ENCODE measurements around the gene SPG11.
"Not testable (repeated sequence)": the region's sequence is repeated elsewhere in the genome, so short reads cannot be mapped to it uniquely, and the experiment has no call there.

The SPG11 gene

DNA sequence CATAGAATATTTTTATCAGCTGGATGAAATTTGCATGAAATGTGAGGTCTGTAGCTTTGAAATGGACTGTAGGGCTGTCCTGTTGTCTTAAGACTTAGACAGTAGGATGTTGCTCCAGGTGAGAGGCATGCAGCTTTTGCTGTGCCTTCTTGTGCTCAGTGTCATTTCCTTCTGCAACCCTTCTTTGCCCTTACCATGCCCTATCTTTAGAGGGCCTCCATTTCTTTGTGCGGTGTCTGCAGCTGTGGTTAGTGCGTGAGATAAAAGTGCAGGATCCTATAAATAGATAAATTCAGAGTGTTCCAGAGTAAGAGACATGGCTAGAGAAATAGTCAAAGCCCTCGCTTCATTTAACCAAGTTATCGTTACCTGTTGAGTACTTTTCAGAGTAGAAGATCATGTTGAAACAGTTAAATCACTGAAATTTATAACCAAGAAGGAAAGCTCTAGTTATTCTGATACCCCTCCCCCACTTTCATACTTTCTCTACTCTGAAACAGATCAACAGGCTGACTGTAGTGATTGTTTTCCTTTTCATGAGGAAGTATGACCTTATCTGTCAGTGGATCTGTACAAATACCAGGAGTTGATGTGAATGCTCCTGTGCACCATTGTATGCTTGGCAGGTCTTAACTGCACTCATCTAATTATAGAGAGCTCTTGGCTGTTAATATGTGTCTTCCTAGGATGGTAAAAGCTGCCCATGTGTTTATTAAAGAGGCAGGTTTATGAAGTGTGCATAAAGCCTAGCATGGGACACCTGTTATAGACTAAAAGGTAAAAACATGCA lies 108.3 kb downstream of the SPG11 start:
- no peak for FAIRE-seq

DNA sequence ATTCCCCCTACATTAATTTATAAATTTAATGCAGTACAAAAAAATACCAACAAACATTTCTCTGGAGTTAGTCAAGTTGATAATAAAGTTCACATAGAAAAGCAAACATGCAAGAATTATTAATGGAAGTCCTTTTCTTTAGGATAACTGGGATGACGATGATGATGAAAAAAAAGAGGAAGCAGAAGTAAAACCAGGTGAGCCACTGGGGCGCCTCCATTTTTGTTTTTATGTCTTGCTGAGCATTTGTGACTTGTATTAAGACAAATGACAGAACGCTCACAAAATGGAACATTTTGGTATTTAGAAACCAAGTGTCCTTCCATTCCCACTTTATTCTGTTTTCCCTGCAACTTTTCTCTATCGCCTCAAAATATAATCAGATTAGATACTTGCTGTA lies 112.7 kb downstream of the SPG11 start:
- FAIRE-seq = no peak

DNA sequence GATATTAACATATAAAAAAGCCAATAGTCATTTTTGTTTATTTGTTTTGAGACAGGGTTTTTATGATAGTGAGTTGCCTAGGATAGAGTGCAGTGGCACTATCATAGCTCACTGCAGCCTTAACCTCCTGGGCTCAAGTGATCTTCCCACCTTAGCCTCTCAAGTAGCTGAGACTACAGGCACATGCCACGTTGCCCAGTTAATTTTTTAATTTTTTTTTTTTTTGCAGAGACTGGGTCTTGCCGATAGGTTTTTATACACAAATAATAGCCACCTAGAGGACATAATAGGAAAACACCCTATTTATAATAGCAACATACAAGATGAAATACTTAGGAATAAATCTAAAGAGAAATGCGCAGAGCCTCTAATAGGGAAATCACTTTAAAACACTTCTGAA lies 113.2 kb downstream of the SPG11 start:
- FAIRE-seq = no peak

- FAIRE-seq = not testable (repeated sequence)
These were observed 114.3 kb downstream of the SPG11 start for GRCh38 chr15:44549152-44549551.

DNA sequence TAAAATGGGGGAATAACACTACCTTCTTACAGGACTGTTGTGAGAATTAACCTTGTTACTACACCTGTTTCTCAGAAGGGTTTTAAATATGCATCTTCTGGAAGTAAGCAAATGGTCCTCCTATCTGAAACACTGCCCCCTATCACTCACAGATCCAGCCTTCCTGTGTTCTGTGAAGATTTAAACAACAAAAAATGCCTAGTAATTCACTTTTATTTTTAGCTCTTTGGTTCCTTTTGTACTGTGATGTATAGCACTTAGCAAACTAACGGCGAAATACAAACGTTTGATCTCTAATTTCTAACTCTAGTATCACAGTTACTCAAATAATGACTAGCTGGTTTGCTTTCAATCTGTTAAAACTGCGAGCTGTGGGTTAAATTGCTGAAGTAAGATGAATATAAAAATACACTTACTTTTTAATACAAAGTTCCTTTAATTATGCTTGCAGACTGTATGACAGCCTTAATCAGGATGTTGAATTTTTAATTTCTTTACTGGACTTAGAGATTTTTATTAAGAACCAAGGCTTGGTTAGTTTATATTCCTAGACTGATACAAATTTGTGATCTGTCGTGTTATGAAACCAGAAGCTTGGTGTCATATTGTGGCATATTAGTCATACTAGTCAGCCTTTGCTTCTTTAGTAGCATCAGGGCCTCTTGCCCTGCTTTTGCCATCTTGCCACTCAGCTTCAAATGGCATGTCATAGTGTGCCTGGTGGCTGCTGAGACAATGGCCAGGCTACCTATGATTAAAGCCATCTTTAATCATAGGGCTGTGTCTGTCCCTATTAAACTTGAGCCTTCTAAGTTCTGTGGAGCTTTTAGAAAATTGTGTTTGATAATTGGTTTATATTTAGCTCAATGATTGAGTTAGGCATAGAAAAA lies 117.3 kb downstream of the SPG11 start:
- FAIRE-seq = no peak

DNA sequence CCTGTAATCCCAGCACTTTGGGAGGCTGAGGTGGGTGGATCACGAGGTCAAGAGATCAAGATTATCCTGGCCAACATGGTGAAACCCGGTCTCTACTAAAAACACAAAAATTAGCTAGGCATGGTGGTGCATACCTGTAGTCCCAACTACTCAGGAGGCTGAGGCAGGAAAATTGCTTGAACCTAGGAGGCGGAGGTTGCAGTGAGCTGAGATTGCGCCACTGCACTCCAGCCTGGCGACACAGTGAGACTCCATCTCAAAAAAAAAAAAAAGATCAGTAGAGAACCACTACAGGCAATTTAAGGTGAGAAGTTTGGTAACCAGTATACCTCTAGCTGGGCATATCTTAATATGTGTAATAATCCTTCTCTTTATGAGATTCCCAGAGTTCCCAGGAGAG lies 118.7 kb downstream of the SPG11 start:
- not testable (repeated sequence) for FAIRE-seq

- no peak for FAIRE-seq
These were observed 120.9 kb downstream of the SPG11 start for GRCh38 chr15:44542596-44542995.

GRCh38 chr15:44541282-44541958 lies 122.0 kb downstream of the SPG11 start:
- no peak for FAIRE-seq

DNA sequence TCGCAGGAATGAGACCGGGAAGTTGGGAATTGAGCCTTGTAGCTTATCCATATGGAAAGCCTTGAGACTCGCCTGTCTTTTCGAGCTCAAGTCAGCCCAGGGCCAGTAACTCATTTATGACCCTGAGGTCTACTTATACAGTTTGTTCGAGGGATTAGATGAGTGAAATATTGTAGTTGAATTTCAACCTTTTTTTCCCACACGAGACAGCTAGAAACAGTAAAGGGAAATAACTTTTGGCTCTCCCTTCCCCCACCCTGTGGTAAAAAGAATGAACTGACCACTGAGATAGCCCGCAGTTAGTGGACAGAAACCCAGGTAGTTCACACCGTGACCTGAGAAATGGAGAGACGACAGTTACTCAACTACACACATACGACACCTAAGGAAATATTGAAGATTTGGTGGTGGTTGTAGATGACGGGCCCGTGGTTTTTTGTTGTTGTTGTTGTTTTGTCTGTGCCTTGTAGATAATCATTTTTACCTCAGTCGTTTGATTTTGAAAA lies 125.7 kb downstream of the SPG11 start:
- no peak for FAIRE-seq

DNA sequence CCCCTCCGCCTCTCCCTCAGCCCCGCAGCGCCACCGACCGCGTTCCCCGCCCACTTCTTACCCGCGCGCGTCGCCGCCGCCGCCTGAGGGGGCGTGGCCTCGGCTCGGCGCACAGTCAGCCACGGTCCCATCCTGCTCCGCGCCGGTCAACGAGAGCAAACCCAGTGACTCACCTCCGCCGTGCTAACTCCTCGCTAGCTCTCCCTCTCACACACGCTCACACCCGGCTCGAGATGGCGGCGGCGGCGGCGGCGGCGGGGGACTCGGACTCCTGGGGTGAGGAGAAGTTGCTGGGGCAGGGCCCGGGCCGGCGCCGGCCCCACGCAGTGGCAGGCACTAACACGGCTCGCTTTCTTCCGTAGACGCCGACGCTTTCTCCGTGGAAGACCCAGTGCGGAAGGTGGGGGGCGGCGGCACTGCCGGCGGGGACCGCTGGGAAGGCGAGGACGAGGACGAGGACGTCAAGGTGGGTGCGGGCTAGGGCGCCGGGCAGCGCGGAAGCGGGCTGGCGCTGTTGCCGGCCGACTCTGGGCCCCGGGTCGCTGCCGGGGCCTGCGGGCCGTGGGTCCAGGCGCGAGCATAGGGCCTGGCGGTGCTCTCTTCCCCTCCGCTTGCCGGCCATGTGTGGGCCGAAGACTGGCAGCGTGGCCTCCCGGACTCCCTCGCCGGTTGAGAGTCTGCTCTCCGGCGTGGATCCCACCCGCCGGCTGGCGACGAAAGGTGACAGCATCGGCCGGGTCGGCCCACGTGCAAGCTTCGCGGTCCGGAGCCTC lies 126.3 kb downstream of the SPG11 start, which contains the start of gene EIF3J:
TSS of gene EIF3J (plus strand) at position 186 of the 773 bp plus-strand sequence. CDS start at position 234, 48 bp downstream.
- no peak for FAIRE-seq

- FAIRE-seq = no peak
These were observed 127.0 kb downstream of the SPG11 start for GRCh38 chr15:44536302-44536961.

DNA sequence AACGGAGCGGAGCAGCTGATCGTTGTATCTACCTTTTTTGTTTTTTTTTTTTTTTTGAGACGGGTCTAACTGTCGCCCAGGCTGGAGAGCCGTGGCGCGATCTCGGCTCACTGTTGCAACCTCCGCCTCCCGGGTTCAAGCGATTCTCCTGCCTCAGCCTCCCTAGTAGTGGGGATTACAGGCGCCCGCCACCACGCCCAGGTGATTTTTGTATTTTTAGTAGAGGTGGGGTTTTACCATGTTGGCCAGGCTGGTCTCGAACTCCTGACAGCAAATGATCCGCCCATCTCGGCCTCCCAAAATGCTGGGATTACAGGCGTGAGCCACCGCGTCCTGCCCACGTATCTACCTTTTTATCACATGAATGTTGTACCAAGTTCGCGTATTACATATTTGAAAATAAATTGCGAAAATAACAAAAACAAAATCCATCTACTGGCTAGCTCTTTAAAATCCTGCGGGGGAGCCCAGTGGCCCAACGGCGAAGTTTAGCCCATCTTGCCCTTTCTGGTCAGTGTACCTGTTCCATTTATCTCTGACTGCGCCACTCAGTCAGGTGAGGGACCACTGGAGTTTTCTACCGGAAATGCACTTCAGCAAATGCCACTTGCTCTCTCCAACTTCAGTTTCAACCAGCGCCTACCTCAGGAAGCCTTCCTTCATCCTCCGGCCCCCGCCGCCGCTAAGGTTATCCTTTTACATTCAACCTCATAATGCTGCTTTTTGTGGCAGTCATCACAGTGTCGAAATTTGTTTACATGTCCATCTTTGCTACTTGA lies 127.8 kb downstream of the SPG11 start:
- FAIRE-seq = no peak

DNA sequence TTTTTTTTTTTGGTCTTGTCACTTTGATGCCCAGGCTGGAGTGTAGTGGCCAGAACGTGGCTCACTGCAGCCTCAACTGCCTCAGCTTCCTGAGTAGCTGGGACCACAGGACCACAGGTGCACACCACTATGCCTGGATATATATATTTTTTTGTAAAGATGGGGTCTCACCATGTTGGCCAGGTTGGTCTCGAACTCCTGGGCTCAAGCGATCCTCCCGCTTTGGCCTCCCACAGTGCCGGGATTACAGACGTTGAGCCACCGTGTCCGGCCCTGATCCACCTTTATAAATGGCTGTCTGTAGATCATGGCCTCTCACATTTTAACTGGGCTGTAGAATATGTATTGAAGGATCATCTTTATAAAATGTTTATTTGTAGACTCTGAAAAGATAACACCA lies 128.4 kb downstream of the SPG11 start:
- FAIRE-seq = no peak

DNA sequence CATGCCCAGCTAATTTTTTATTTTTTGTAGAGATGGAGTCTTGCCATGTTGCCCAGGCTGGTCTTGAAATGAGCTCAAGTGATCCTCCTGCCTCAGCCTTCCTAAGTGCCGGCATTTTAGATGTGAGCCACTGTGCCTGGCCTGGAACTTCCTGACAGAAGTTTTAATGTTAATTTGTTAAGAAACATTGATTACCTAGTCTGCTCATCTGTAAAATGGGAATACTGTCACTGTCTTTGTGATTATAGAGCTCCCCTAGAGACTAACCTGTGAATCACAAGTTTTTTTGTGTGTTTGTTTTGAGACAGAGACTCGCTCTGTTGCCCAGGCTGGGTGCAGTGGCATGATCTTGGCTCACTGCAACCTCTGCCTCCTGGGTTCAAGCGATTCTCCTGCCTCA lies 130.8 kb downstream of the SPG11 start:
- FAIRE-seq = no peak

DNA sequence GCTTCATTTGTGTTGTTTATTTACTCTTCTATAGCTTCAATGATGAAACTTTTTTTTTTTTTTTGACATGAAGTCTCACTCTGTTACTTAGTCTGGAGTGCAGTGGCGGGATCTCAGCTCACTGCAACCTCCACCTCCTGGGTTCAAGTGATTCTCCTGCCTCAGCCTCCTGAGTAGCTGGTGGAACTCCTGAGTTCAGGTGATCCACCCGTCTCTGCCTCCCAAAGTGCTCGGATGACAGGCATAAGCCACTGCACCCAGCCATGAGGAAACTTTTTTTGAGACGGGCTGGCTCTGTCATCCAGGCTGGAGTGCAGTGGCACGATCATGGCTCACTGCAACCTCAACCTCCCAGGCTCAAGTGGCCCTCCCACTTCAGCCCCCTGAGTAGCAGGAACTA lies 131.2 kb downstream of the SPG11 start:
- FAIRE-seq = not testable (repeated sequence)

DNA sequence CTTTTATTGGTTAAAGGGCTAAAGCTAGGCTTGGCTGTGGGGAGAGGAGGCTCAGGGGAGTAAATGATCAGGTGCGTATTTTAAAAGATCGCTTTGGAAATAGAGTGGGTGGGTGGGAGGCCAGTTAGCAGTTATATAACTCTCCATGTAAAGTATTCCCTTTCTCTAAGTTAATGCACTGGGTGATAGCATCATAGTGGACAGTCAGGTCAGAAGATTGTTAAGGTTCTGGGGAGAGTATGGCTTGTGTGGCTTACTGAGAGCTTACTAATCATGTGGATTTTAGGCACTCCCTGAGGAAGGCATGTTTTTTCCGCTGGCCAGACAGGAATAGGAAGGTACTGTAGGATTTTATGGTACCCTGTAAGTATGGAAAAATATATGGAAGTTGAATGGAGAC lies 132.8 kb downstream of the SPG11 start:
- FAIRE-seq = no peak

DNA sequence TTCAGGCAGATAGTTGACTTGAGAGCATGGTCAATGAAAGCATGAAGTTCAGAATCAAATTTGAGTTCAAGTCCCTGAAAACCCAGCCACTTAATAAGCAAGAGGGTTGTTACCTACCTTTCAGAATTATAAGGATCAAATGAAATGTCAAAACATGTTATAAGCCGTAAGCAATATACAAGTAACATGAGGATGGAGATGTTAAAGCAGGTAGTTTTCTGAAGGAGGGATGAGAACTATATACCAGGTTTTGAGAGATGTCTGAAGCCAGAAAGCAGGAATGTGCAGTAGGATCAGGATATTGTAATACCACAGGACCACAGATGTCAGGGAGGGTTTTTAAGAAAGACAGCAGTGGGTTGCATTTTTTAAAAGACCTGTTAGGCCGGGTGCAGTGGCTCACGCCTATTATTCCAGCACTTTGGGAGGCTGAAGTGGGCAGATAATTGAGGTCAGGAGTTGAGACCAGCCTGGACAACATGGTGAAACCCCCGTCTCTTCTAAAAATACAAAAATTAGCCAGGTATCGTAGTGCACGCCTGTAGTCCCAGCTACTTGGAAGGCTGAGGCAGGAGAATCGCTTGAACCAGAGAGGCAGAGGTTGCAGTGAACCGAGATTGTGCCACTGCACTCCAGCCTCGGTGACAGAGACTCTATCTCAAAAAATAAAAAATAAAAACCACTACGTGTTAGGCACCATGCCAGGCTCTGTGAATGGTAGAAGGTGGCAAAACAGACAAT lies 133.4 kb downstream of the SPG11 start:
- no peak for FAIRE-seq

- FAIRE-seq = peak; percentile 4
These were observed 136.2 kb downstream of the SPG11 start for GRCh38 chr15:44527241-44527640.

DNA sequence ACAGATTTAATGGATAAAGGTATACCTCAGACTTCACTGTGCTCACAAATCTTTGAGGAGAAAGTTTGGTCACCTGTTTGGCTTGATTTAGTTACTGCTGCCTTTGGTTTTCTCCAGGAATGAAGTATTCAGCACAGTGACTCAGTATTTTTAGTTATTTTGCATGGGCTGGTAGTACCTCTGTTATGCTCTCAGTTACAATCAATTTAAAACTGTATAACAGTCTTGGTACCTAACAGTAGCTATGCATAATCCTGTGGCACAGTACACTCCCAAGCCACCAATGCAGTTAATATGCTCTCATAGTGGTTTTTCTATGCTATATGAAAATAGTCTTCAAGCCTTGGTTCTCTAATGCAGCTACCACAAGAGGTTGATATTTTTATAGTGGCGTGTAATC lies 138.4 kb downstream of the SPG11 start:
- no peak for FAIRE-seq

GRCh38 chr15:44519537-44519936 lies 143.9 kb downstream of the SPG11 start:
- FAIRE-seq = peak; percentile 88
